ENCODE measurements around the gene TMEM135.
"Not testable (repeated sequence)": the region's sequence is repeated elsewhere in the genome, so short reads cannot be mapped to it uniquely, and the experiment has no call there.

Gene TMEM135

GRCh38 chr11:87081358-87081757 is 43.6 kb downstream of the TMEM135 start:
- FAIRE-seq: no peak

- FAIRE-seq: no peak
Observed at GRCh38 chr11:87082590-87082989, 44.9 kb downstream of the TMEM135 start.

- FAIRE-seq: no peak
Observed at GRCh38 chr11:87083029-87083428, 45.3 kb downstream of the TMEM135 start.

GRCh38 chr11:87092159-87092558 is 54.4 kb downstream of the TMEM135 start:
- FAIRE-seq: no peak

GRCh38 chr11:87092567-87092966 is 54.8 kb downstream of the TMEM135 start:
- no peak for FAIRE-seq

GRCh38 chr11:87097582-87097981 is 59.8 kb downstream of the TMEM135 start:
- FAIRE-seq: no peak

GRCh38 chr11:87101956-87102580 is 64.3 kb downstream of the TMEM135 start:
- no peak for FAIRE-seq

- not testable (repeated sequence) for FAIRE-seq
Observed at GRCh38 chr11:87105826-87106225, 68.1 kb downstream of the TMEM135 start.

- FAIRE-seq: not testable (repeated sequence)
Observed at GRCh38 chr11:87107379-87107778, 69.6 kb downstream of the TMEM135 start.

- no peak for FAIRE-seq
Observed at GRCh38 chr11:87110443-87111131, 72.9 kb downstream of the TMEM135 start.

- no peak for FAIRE-seq
Observed at GRCh38 chr11:87114093-87114492, 76.4 kb downstream of the TMEM135 start.

- no peak for FAIRE-seq
Observed at GRCh38 chr11:87116185-87116584, 78.5 kb downstream of the TMEM135 start.

- FAIRE-seq: no peak
Observed at GRCh38 chr11:87120937-87121336, 83.2 kb downstream of the TMEM135 start.

- FAIRE-seq: no peak
Observed at GRCh38 chr11:87122852-87123251, 85.1 kb downstream of the TMEM135 start.

- no peak for FAIRE-seq
Observed at GRCh38 chr11:87125257-87125656, 87.5 kb downstream of the TMEM135 start.

- no peak for FAIRE-seq
Observed at GRCh38 chr11:87127101-87127500, 89.4 kb downstream of the TMEM135 start.

- no peak for FAIRE-seq
Observed at GRCh38 chr11:87128372-87128771, 90.6 kb downstream of the TMEM135 start.

GRCh38 chr11:87134524-87135106 is 96.9 kb downstream of the TMEM135 start:
- no peak for FAIRE-seq

- FAIRE-seq: no peak
Observed at GRCh38 chr11:87136236-87136635, 98.5 kb downstream of the TMEM135 start.

- FAIRE-seq: no peak
Observed at GRCh38 chr11:87137711-87138110, 100.0 kb downstream of the TMEM135 start.

- no peak for FAIRE-seq
Observed at GRCh38 chr11:87139475-87139874, 101.7 kb downstream of the TMEM135 start.

GRCh38 chr11:87141322-87141721 is 103.6 kb downstream of the TMEM135 start:
- no peak for FAIRE-seq

- no peak for FAIRE-seq
Observed at GRCh38 chr11:87141980-87142514, 104.3 kb downstream of the TMEM135 start.

GRCh38 chr11:87142594-87142993 is 104.9 kb downstream of the TMEM135 start:
- no peak for FAIRE-seq

Data from colon (tissue), 2 donors.